GM12872 (cell line): ENCODE results near the gene TLE6.

Experiments used
- CTCF ChIP-seq: IDR thresholded peaks from 3 replicates; pipeline ENCODE4 v1.5.1; 2011; ENCODE audit warnings: low read depth, mild to moderate bottlenecking, low read length, moderate library complexity; ENCODE audit not compliant: insufficient read depth

TLE6 gene

GRCh38 chr19:2977001-2977745, at the start of gene TLE6:
TLE6 (plus strand) TSS chr19:2977564; CDS start chr19:2978234, 670 bp downstream.
- TF ChIP-seq CTCF = no peak

GRCh38 chr19:2933490-2933910, 43.9 kb upstream of the TLE6 start:
- no peak for TF ChIP-seq CTCF

GRCh38 chr19:2942928-2943640, 34.3 kb upstream of the TLE6 start:
- no peak for TF ChIP-seq CTCF

- no peak for TF ChIP-seq CTCF
These were observed 33.0 kb upstream of the TLE6 start for GRCh38 chr19:2944403-2944774.

GRCh38 chr19:2944775-2945574, 32.4 kb upstream of the TLE6 start, which contains the start of gene ZNF77:
ZNF77 (minus strand) TSS chr19:2944971; CDS start chr19:2944840, 131 bp downstream.
- no peak for TF ChIP-seq CTCF

GRCh38 chr19:2945575-2946184, 31.7 kb upstream of the TLE6 start:
- TF ChIP-seq CTCF = no peak

GRCh38 chr19:2949939-2950285, 27.5 kb upstream of the TLE6 start:
- no peak for TF ChIP-seq CTCF
